GM10266 (cell line): ENCODE results near the gene ANKS3.

Source experiments
- DNase-seq: peaks from one replicate; pipeline ENCODE4 v3.0.0; 2012; ENCODE audit errors: extremely low spot score
- CTCF ChIP-seq: IDR thresholded peaks from 2 replicates; pipeline ENCODE4 v1.5.1; 2012; ENCODE audit warnings: mild to moderate bottlenecking, low read depth; ENCODE audit not compliant: control insufficient read depth, insufficient read depth; ENCODE audit errors: missing control alignments

Gene ANKS3

GRCh38 chr16:4724661-4725270 is 9.3 kb downstream of the ANKS3 start:
- DNase-seq = no peak
- no peak for TF ChIP-seq CTCF

- no peak for DNase-seq
These were observed 10.9 kb downstream of the ANKS3 start for GRCh38 chr16:4723071-4723767.

GRCh38 chr16:4718466-4718865 is 15.6 kb downstream of the ANKS3 start:
- TF ChIP-seq CTCF = no peak
- no peak for DNase-seq

More at GRCh38 chr16:4723071-4723767, 10.9 kb downstream of the ANKS3 start:
- TF ChIP-seq CTCF = no peak

GRCh38 chr16:4714996-4715395 is 19.1 kb downstream of the ANKS3 start:
- TF ChIP-seq CTCF = no peak
- no peak for DNase-seq

- TF ChIP-seq CTCF = no peak
These were observed 20.2 kb downstream of the ANKS3 start for GRCh38 chr16:4713663-4714501.

GRCh38 chr16:4709481-4709880 is 24.6 kb downstream of the ANKS3 start:
- DNase-seq = no peak
- no peak for TF ChIP-seq CTCF

More at GRCh38 chr16:4713663-4714501, 20.2 kb downstream of the ANKS3 start:
- no peak for DNase-seq
